Measurements from ENCODE around the gene ZNF207.
"Not testable (repeated sequence)": the region's sequence is repeated elsewhere in the genome, so short reads cannot be mapped to it uniquely, and the experiment has no call there.

GRCh38 chr17:32320080-32320479, 29.9 kb upstream of the ZNF207 start:
- TF ChIP-seq CTCF (conservative IDR thresholded peaks at IDR 0.05; ENCODE audit: low read depth, low read length); EZH2 (IDR thresholded peaks at IDR 0.05; ENCODE audit: low read length, unreplicated experiment); EZH2phosphoT487 (IDR thresholded peaks at IDR 0.05; ENCODE audit: borderline replicate concordance, low read length): not testable (repeated sequence)
